ENCODE data around the gene GET3. TPM values are rescaled to one million over a fixed set of nuclear protein-coding genes. Genes with fewer than 3 reads are reported as not detected.
A peak's percentile ranks its signal among the peaks of the same experiment; 100 is the strongest.

The GET3 gene
- total RNA-seq, 2 donors from 2014 or later, result 30.7 to 50.0 TPM

DNA sequence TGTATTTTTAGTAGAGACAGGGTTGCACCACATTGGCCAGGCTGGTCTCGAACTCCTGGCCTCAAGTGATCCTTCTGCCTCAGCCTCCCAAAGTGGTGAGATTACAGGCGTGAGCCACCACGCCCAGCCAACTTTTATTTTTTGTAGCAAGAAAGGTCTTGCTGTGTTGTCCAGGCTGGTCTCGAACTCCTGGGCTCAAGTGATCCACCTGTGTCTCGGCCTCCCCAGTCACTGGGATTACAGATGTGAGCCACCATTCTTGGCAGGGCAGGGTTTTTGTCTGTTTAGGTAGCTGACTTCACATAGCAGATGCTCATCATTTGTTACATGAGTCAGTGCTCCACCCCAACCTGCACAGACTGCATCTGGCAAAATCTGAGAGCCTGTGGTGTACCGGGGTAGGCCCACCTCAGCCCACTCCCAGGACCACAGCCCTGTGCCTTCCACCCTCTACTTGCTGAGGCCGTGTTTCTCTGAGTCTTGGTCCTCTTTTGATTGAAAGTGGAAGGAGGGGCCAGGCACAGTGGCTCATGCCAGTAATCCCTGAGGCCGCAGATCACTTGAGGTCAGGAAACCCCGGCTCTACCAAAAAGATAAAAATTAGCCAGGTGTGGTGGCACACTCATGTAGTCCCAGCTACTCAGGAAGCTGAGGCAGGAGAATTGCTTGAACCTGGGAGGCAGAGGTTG is 9.4 kb upstream of the GET3 start:
- Histone ChIP-seq H3K4me3 (no peak overlapping the region), H3K27ac (no peak overlapping the region), H3K9me3 (no peaks in the 10 kb centered on the region), H3K4me1 (ENCODE audit: control insufficient read depth in 1 of 2, low read depth in 2 of 2) (peaks cover 16 to 35% of the 10 kb centered on the region in 2 donors), H3K27me3 (replicated peaks; ENCODE audit: insufficient read depth) (no peaks in the 10 kb centered on the region), H3K36me3 (peaks cover 23% of the 10 kb centered on the region)
- ATAC-seq (ENCODE audit: insufficient number of reproducible peaks, low FRiP score, low read depth) (no peak), DNase-seq (ENCODE audit: low spot score) (no peak)
- TF ChIP-seq, protein P1, sequence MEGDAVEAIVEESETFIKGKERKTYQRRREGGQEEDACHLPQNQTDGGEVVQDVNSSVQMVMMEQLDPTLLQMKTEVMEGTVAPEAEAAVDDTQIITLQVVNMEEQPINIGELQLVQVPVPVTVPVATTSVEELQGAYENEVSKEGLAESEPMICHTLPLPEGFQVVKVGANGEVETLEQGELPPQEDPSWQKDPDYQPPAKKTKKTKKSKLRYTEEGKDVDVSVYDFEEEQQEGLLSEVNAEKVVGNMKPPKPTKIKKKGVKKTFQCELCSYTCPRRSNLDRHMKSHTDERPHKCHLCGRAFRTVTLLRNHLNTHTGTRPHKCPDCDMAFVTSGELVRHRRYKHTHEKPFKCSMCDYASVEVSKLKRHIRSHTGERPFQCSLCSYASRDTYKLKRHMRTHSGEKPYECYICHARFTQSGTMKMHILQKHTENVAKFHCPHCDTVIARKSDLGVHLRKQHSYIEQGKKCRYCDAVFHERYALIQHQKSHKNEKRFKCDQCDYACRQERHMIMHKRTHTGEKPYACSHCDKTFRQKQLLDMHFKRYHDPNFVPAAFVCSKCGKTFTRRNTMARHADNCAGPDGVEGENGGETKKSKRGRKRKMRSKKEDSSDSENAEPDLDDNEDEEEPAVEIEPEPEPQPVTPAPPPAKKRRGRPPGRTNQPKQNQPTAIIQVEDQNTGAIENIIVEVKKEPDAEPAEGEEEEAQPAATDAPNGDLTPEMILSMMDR (IDR thresholded peaks at IDR 0.05), result no peak

- no peak for DNase-seq (ENCODE audit: low spot score)
- H3K36me3 ChIP-seq, result peaks cover 23% of the 10 kb centered on the region
- no peak overlapping the region for H3K27ac ChIP-seq
- ATAC-seq (ENCODE audit: insufficient number of reproducible peaks, low FRiP score, low read depth), result no peak
- no peaks in the 10 kb centered on the region for H3K9me3 ChIP-seq
- peaks cover 17 to 27% of the 10 kb centered on the region in 2 donors for H3K4me1 ChIP-seq (ENCODE audit: control insufficient read depth in 1 of 2, low read depth in 2 of 2)
- H3K27me3 ChIP-seq (replicated peaks; ENCODE audit: insufficient read depth), result no peaks in the 10 kb centered on the region
- TF ChIP-seq, protein P1 (IDR thresholded peaks at IDR 0.05), result no peak
- no peak overlapping the region for H3K4me3 ChIP-seq
Observed at GRCh38 chr19:12730064-12730463, 7.2 kb upstream of the GET3 start.

DNA sequence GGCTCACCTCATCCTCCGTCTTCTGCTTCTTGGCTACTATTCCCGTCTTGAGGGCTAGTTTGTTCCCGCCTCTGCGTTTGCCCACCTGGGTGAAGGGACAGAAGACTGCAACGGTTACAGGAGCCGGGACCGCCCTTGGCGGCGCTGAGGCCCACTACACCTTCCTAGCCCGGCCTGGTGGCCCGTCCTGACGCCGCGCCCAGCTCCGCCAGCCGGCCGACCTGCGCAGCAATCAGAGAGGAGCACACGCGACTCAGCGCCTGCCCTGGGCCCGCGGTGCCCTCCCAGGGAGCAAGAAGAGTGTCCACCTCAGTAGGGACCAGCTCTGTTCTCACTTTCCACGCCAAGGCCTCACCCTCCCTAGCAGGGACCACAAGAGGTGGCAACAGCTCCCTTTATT is 6.0 kb upstream of the GET3 start:
- peaks cover 19 to 30% of the 10 kb centered on the region in 2 donors for H3K4me1 ChIP-seq (ENCODE audit: control insufficient read depth in 1 of 2, low read depth in 2 of 2)
- TF ChIP-seq, protein P1 (IDR thresholded peaks at IDR 0.05), result no peak
- ATAC-seq (ENCODE audit: insufficient number of reproducible peaks, low FRiP score, low read depth) (no peak), DNase-seq (ENCODE audit: low spot score) (no peak)
- H3K4me3 ChIP-seq, result no peak overlapping the region
- no peaks in the 10 kb centered on the region for H3K9me3 ChIP-seq
- H3K27me3 ChIP-seq (replicated peaks; ENCODE audit: insufficient read depth), result no peaks in the 10 kb centered on the region
- peaks cover 23% of the 10 kb centered on the region for H3K36me3 ChIP-seq
- H3K27ac ChIP-seq, result no peak overlapping the region

- ATAC-seq (ENCODE audit: insufficient number of reproducible peaks, low FRiP score, low read depth) (no peak), DNase-seq (ENCODE audit: low spot score) (no peak)
- peaks cover 29 to 43% of the 10 kb centered on the region in 2 donors for H3K4me1 ChIP-seq (ENCODE audit: control insufficient read depth in 1 of 2, low read depth in 2 of 2)
- no peaks in the 10 kb centered on the region for H3K27me3 ChIP-seq (replicated peaks; ENCODE audit: insufficient read depth)
- H3K27ac ChIP-seq, result peak overlapping the region; percentile 81 to 91
- TF ChIP-seq, protein P1 (IDR thresholded peaks at IDR 0.05), result no peak
- peak overlapping the region; percentile 96 for H3K4me3 ChIP-seq
- no peaks in the 10 kb centered on the region for H3K9me3 ChIP-seq
- peaks cover 23% of the 10 kb centered on the region for H3K36me3 ChIP-seq
Observed at GRCh38 chr19:12733369-12734214, 3.7 kb upstream of the GET3 start.

DNA sequence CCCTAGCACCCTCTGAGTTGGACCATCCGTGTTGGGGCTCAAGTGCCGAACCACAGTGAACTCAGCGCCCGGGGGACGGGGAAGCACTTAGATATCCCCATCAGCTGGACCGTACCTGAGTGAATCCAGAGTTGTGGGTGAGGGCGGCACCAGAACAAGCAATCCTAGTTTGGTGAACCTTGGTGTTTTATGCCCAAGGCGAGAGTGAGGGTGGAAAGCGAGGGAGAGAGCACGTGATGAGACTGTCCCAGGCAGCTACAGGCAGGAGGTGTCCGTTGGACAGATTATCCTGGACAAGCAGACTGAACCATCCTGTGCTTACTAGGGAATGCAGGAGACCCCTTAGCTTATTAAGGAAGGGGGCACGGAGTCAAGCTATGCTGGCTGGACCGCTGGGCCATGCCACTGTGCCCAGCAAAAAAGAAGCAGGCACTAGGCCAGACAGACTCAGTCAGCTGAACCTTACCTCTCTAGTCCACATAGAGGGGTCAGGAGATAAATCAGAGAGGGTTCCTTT is 596 bp downstream of the GET3 start:
- H3K9me3 ChIP-seq, result no peaks in the 10 kb centered on the region
- DNase-seq (ENCODE audit: low spot score), result no peak
- TF ChIP-seq, protein P1 (IDR thresholded peaks at IDR 0.05), result no peak
- H3K27ac ChIP-seq, result peak overlapping the region; percentile 81 to 97
- H3K4me1 ChIP-seq (ENCODE audit: control insufficient read depth in 1 of 2, low read depth in 2 of 2), result peaks cover 23 to 26% of the 10 kb centered on the region in 2 donors
- peaks cover 8% of the 10 kb centered on the region for H3K36me3 ChIP-seq
- ATAC-seq (ENCODE audit: insufficient number of reproducible peaks, low FRiP score, low read depth), result no peak
- no peaks in the 10 kb centered on the region for H3K27me3 ChIP-seq (replicated peaks; ENCODE audit: insufficient read depth)
- peak overlapping the region; percentile 84 for H3K4me3 ChIP-seq
